ENCODE results near the gene KIR2DL3. TPM values are rescaled to one million over a fixed set of nuclear protein-coding genes. Genes with fewer than 3 reads are reported as not detected.
"Not testable (repeated sequence)": the region's sequence is repeated elsewhere in the genome, so short reads cannot be mapped to it uniquely, and the experiment has no call there.

Gene KIR2DL3
- total RNA-seq, result not detected

DNA sequence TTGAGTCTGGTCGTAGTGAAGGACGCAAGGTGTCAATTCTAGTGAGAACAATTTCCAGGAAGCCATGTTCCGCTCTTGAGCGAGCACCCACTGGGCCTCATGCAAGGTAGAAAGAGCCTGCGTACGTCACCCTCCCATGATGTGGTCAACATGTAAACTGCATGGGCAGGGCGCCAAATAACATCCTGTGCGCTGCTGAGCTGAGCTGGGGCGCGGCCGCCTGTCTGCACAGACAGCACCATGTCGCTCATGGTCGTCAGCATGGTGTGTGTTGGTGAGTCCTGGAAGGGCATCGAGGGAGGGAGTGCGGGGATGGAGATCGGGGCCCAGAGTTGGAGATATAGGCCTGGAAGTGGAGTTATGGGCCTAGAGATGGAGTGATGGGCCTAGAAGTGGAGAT lies at the start of gene KIR2DL3:
Gene KIR2DL3, plus strand, starts transcription at position 208 of the 400 bp plus-strand sequence. Its CDS starts 33 bp downstream, at position 241.
- H3K4me1 ChIP-seq; DNase-seq; H3K27me3 ChIP-seq; H3K4me3 ChIP-seq (replicated peaks in 1 of 3); intact Hi-C loops (cut with DNase I); H3K36me3 ChIP-seq; H3K9me3 ChIP-seq; H3K27ac ChIP-seq: not testable (repeated sequence)
- 90 to 91% methylated on average over 16 of the region's 16 CpGs for WGBS, 2 donors

DNA sequence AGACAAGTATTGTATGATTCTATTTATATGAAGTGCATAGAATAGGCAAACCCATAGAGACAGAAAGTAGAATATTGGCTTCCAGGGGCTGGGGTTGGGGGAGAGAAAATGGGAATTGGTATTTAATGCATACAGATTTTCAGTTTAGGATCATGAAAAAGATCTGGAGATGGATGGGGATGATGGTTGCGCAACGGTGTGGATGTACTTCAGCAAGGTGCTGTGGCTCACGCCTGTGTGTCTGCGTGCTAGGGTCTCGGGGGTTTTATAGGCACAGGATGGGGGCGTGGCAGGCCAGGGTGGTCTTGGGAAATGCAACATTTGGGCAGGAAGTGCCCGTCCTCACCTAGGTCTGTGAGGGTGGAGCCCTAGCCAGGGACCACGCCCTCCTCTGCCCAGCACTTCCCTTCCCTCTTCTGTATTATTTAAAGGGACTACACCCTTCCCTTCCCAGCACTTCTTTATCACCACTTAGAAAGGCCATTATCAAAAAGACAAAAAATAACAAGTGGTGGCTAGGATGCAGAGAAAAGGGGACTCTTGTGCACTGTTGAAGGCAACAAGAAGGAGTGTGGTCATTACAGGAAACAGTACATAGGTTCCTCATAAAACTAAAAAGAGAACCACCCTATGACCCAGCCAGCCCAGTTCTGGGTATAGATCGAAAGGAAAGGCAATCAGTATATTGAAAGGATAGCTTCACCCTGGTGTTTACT lies 46.6 kb upstream of the KIR2DL3 start:
- TF ChIP-seq, protein P1, sequence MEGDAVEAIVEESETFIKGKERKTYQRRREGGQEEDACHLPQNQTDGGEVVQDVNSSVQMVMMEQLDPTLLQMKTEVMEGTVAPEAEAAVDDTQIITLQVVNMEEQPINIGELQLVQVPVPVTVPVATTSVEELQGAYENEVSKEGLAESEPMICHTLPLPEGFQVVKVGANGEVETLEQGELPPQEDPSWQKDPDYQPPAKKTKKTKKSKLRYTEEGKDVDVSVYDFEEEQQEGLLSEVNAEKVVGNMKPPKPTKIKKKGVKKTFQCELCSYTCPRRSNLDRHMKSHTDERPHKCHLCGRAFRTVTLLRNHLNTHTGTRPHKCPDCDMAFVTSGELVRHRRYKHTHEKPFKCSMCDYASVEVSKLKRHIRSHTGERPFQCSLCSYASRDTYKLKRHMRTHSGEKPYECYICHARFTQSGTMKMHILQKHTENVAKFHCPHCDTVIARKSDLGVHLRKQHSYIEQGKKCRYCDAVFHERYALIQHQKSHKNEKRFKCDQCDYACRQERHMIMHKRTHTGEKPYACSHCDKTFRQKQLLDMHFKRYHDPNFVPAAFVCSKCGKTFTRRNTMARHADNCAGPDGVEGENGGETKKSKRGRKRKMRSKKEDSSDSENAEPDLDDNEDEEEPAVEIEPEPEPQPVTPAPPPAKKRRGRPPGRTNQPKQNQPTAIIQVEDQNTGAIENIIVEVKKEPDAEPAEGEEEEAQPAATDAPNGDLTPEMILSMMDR (IDR thresholded peaks at IDR 0.05), result no peak
- TF ChIP-seq POLR2A (IDR thresholded peaks at IDR 0.05), result no peak
- no peak for DNase-seq
- 52 to 70% methylated on average over 9 of the region's 9 CpGs for WGBS, 2 donors
- no peak overlapping the region for H3K27ac ChIP-seq
- no peaks in the 10 kb centered on the region for H3K9me3 ChIP-seq
- H3K36me3 ChIP-seq, result no peaks in the 10 kb centered on the region
- no peaks in the 10 kb centered on the region for H3K4me1 ChIP-seq
- H3K4me3 ChIP-seq (replicated peaks in 1 of 3), result no peak overlapping the region
- no peaks in the 10 kb centered on the region for H3K27me3 ChIP-seq
- intact Hi-C loops (cut with DNase I), result no loop called here

DNA sequence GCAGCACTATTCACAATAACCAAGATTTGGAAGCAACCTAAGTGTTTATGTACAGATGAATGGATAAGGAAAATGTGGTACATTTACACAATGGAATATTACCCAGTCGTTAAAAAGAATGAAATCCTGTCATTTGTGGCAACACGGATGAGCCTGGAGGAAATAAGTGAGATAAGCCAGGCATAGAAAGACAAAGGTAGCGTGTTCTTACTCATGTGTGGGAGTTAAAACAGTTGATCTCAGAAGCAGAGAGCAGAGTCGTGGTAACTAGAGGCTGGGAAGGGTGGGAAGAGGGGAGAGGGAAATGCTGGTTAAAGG lies 46.1 kb upstream of the KIR2DL3 start:
- H3K27ac ChIP-seq, result no peak overlapping the region
- no peak overlapping the region for H3K4me3 ChIP-seq (replicated peaks in 1 of 3)
- H3K9me3 ChIP-seq, result no peaks in the 10 kb centered on the region
- no peaks in the 10 kb centered on the region for H3K27me3 ChIP-seq
- no peak for TF ChIP-seq POLR2A (IDR thresholded peaks at IDR 0.05)
- no peaks in the 10 kb centered on the region for H3K36me3 ChIP-seq
- no peaks in the 10 kb centered on the region for H3K4me1 ChIP-seq
- intact Hi-C loops (cut with DNase I), result no loop called here
- WGBS, 2 donors, result 59 to 66% methylated on average over 4 of the region's 4 CpGs
- no peak for DNase-seq

DNA sequence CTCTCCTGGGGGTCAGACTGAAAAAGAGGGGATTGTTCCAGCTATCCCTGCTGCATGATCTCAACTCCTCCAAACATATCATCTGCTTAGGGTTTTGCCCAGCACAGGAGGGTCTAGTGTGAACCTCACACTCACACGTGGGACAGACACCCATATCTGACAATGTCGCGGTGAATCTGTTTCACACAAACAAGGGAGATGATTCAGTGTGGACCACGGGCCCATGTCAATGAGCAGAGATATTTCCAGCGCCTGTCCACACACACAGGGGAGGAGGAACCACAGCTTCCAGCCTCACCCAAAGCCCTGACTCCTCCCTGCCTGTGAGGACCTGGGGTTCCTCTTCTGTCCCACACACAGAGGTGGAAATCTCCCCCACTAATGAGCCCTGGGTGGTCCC lies 43.7 kb upstream of the KIR2DL3 start:
- TF ChIP-seq POLR2A (IDR thresholded peaks at IDR 0.05), result no peak
- TF ChIP-seq, protein P1 (IDR thresholded peaks at IDR 0.05), result no peak
- 73 to 83% methylated on average over 5 of the region's 5 CpGs for WGBS, 2 donors
- intact Hi-C loops (cut with DNase I), result no loop called here
- no peaks in the 10 kb centered on the region for H3K9me3 ChIP-seq
- no peak overlapping the region for H3K4me3 ChIP-seq (replicated peaks in 1 of 3)
- H3K36me3 ChIP-seq, result no peaks in the 10 kb centered on the region
- DNase-seq, result no peak
- no peak overlapping the region for H3K27ac ChIP-seq
- no peaks in the 10 kb centered on the region for H3K27me3 ChIP-seq
- H3K4me1 ChIP-seq, result no peaks in the 10 kb centered on the region

DNA sequence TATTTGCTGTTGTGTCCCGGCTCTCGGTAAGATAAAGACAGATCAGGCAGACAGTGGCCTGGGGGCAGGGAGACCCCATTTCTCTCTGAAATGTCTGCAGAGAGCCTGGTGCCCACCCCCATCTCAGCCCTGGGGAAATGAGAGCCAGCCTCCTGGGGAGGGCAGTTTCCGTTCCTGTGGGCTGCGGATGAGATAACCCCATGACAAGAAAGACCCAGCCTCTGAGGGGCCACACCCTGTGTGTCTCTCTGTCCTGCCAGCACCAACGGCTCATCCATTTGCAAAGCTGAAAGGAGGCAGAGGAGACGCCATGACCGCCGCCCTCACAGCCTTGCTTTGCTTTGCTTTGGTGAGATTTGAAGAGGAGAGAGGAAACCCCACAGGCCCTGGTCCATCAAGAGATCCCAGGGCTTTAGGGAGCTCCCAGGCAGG lies 42.2 kb upstream of the KIR2DL3 start:
- Histone ChIP-seq H3K4me3 (replicated peaks in 1 of 3) (no peak overlapping the region), H3K9me3 (no peaks in the 10 kb centered on the region), H3K4me1 (no peaks in the 10 kb centered on the region), H3K27ac (no peak overlapping the region), H3K27me3 (no peaks in the 10 kb centered on the region), H3K36me3 (no peaks in the 10 kb centered on the region)
- no peak for DNase-seq
- intact Hi-C loops (cut with DNase I), result no loop called here
- WGBS, 2 donors, result 50 to 82% methylated on average over 2 to 8 of the region's 8 CpGs
- TF ChIP-seq, protein P1 (IDR thresholded peaks at IDR 0.05), result no peak
- no peak for TF ChIP-seq POLR2A (IDR thresholded peaks at IDR 0.05)

DNA sequence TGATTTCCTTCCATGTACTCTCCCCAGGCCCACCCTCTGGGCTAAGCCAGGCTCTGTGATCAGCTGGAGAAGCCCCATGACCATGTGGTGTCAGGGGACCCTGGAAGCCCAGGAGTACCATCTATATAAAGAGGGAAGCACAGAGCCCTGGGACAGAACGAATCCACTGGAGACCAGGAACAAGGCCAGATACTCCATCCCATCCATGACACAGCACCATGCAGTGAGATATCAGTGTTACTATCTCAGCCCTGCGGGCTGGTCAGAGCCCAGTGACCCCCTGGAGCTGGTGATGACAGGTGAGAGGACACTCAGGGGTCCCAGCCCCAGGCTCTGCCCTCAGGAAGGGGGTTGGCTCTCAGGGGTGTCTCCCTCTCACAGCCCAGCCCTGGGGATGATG lies 41.5 kb upstream of the KIR2DL3 start:
- Histone ChIP-seq H3K27me3 (no peaks in the 10 kb centered on the region), H3K36me3 (no peaks in the 10 kb centered on the region), H3K4me3 (replicated peaks in 1 of 3) (no peak overlapping the region), H3K4me1 (no peaks in the 10 kb centered on the region), H3K9me3 (no peaks in the 10 kb centered on the region), H3K27ac (no peak overlapping the region)
- DNase-seq, result no peak
- intact Hi-C loops (cut with DNase I), result no loop called here
- 30 to 60% methylated on average over 1 to 2 of the region's 2 CpGs for WGBS, 2 donors
- no peak for TF ChIP-seq POLR2A (IDR thresholded peaks at IDR 0.05)
- TF ChIP-seq, protein P1 (IDR thresholded peaks at IDR 0.05), result no peak

DNA sequence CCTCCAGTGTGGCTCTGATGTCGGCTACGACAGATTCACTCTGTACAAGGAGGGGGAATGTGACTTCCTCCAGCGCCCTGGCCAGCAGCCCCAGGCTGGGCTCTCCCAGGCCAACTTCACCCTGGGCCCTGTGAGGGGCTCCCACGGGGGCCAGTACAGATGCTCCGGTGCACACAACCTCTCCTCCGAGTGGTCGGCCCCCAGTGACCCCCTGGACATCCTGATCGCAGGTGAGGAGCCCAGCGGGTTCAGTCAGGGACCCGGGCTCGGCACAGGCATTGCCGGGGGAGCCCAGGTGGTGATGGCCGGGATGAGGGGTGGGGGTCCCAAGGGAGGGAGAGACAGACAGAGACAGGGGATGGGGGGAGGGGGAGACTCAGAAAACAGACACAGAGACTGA lies 40.6 kb upstream of the KIR2DL3 start:
- DNase-seq; H3K36me3 ChIP-seq; H3K4me1 ChIP-seq; H3K27ac ChIP-seq; H3K27me3 ChIP-seq; H3K4me3 ChIP-seq (replicated peaks in 1 of 3); intact Hi-C loops (cut with DNase I); H3K9me3 ChIP-seq: not testable (repeated sequence)
- 82 to 92% methylated on average over 3 to 6 of the region's 13 CpGs for WGBS, 2 donors

Measured in thyroid gland (tissue), 4 donors.